GM23338 (cell line): ENCODE data around the gene SLC16A6.

Experiments used
- CREB1 ChIP-seq: fragments of 250-450 bp; sonication (Bioruptor Pico); IDR thresholded peaks from 2 replicates; pipeline ENCODE4 v1.5.0; 2020; ENCODE audit warnings: low read depth, mild to moderate bottlenecking, moderate library complexity
- CTCF ChIP-seq, 2 experiments: fragments of 200-600 bp in 1 of 2; sonication (generic) in 1 of 2; conservative IDR thresholded peaks; 2 replicates each; pipeline versions ENCODE4 v1.5.1 to v1.6.1; 2016 to 2017; ENCODE audit warnings: antibody characterized with exemption in 2 of 2, low read depth in 2 of 2, mild to moderate bottlenecking in 2 of 2, moderate library complexity in 1 of 2
- ETS1 ChIP-seq: IDR thresholded peaks from 2 replicates; pipeline ENCODE4 v1.6.1; 2016; ENCODE audit warnings: antibody characterized with exemption
- EZH2 ChIP-seq: fragments of 200-600 bp; sonication (generic); IDR thresholded peaks from one replicate; pipeline ENCODE4 v1.8.0; 2017; ENCODE audit warnings: antibody characterized with exemption, mild to moderate bottlenecking, low read depth; ENCODE audit not compliant: unreplicated experiment
- EZH2phosphoT487 ChIP-seq: fragments of 200-600 bp; sonication (generic); IDR thresholded peaks from one replicate; pipeline ENCODE4 v1.8.1; 2018; ENCODE audit warnings: antibody characterized with exemption; ENCODE audit not compliant: unreplicated experiment
- JUNB ChIP-seq: IDR thresholded peaks from one replicate; pipeline ENCODE4 v1.6.1; 2016; ENCODE audit warnings: antibody characterized with exemption; ENCODE audit not compliant: unreplicated experiment
- NANOG ChIP-seq: IDR thresholded peaks from 2 replicates; pipeline ENCODE4 v1.6.1; 2016; ENCODE audit warnings: antibody characterized with exemption, borderline replicate concordance
- POLR2AphosphoS5 ChIP-seq: IDR thresholded peaks from 2 replicates; pipeline ENCODE4 v1.6.1; 2016; ENCODE audit warnings: antibody characterized with exemption, low read depth
- REST ChIP-seq: IDR thresholded peaks from one replicate; pipeline ENCODE4 v1.6.1; 2018; ENCODE audit warnings: antibody characterized with exemption; ENCODE audit not compliant: unreplicated experiment
- STAT1 ChIP-seq: IDR thresholded peaks from one replicate; pipeline ENCODE4 v1.6.1; 2016; ENCODE audit warnings: antibody characterized with exemption; ENCODE audit not compliant: unreplicated experiment
- ZNF114 ChIP-seq: fragments of 250-450 bp; sonication (Bioruptor Pico); IDR thresholded peaks from 2 replicates; pipeline ENCODE4 v1.5.0; 2020; ENCODE audit warnings: mild to moderate bottlenecking, moderate library complexity

- no peak for TF ChIP-seq CREB1 (CRISPR knock-in tag)
- no peak for TF ChIP-seq CTCF (conservative IDR thresholded peaks at IDR 0.05; ENCODE audit: low read depth in 2 of 2)
- TF ChIP-seq REST: no peak
- no peak for TF ChIP-seq POLR2AphosphoS5
- no peak for TF ChIP-seq JUNB
- TF ChIP-seq EZH2: no peak
- no peak for TF ChIP-seq ETS1
- TF ChIP-seq NANOG: no peak
- no peak for TF ChIP-seq ZNF114 (CRISPR knock-in tag)
- TF ChIP-seq STAT1: no peak
- no peak for TF ChIP-seq EZH2phosphoT487
Observed at GRCh38 chr17:68320943-68321555, 30.1 kb upstream of the SLC16A6 start.
